ENCODE data around the gene SLC9A9. TPM values are rescaled to one million over a fixed set of nuclear protein-coding genes. Genes with fewer than 3 reads are reported as not detected.

SLC9A9 gene
- polyA plus RNA-seq, 1 of the 3 experiments (the other 2 are of a cell fraction) = 0.05 TPM

DNA sequence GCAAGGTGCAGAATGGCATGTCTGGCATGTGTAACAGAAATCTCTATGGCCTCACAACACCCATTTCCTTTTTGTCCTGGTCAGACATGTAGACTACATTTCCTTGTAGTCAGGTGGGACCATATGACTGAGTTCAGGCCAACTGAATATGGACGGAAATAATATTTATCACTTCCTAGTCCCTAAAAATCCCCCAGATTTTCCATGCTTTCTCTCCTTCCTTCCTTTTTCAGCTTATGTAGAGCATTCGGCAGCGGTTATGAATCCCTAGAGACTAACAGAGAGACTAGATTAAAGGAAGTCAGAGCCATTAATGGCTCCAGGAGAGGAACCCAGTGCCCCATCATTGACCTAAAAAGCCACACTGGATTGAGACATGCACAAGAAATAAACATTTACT is 35.8 kb downstream of the SLC9A9 start:
- no peaks in the 10 kb centered on the region for H3K36me3 ChIP-seq (replicated peaks in 1 of 2; ENCODE audit: control insufficient read depth in 1 of 2, insufficient read depth in 2 of 2, low read length in 1 of 2)

DNA sequence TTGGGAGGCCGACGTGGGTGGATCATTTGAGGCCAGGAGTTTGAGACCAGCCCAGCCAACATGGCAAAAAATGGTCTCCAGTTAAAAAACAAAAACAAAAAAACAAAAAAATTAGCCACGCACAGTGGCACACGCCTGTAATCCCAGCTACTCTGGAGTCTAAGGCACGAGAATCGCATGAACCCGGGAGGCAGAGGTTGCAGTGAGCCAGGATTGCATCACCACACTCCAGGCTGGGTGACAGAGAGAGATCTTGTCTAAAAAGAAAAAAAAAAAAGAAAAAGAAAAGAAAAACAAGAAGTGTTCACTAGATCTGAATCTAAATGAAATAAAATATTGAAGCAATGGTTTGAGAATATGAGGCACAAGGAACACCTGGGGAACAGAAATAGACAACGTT is 36.7 kb downstream of the SLC9A9 start:
- H3K9me3 ChIP-seq = no peaks in the 10 kb centered on the region
- H3K27ac ChIP-seq (ENCODE audit: low read depth in 2 of 2, low read length in 1 of 2) = no peak overlapping the region
- TF ChIP-seq FOXJ3 (CRISPR knock-in tag; IDR thresholded peaks at IDR 0.05) (no peak), GABPA (IDR thresholded peaks at IDR 0.05; ENCODE audit: low read depth) (no peak), TAF1 (IDR thresholded peaks at IDR 0.05; ENCODE audit: borderline replicate concordance, low read depth, low read length) (no peak), MXI1 (IDR thresholded peaks at IDR 0.05; ENCODE audit: low read depth, low read length) (no peak), NFIC (IDR thresholded peaks at IDR 0.05; ENCODE audit: borderline replicate concordance) (no peak), SIN3A (IDR thresholded peaks at IDR 0.05; ENCODE audit: borderline replicate concordance, low read depth, low read length) (no peak), YY1 (IDR thresholded peaks at IDR 0.05; ENCODE audit: low read depth) (no peak), EP300 (IDR thresholded peaks at IDR 0.05; ENCODE audit: borderline replicate concordance in 1 of 2, low read depth in 1 of 2, low read length in 1 of 2) (no peak), MEF2A (IDR thresholded peaks at IDR 0.05; ENCODE audit: borderline replicate concordance, low read depth) (no peak), FOSL2 (IDR thresholded peaks at IDR 0.05; ENCODE audit: borderline replicate concordance, low read depth) (no peak), POLR2AphosphoS5 (IDR thresholded peaks at IDR 0.05; ENCODE audit: low read depth, low read length) (no peak), FOXM1 (IDR thresholded peaks at IDR 0.05; ENCODE audit: low read depth) (no peak), CHD2 (IDR thresholded peaks at IDR 0.05; ENCODE audit: low read length, partially characterized antibody) (no peak)
- TF ChIP-seq, protein P1, sequence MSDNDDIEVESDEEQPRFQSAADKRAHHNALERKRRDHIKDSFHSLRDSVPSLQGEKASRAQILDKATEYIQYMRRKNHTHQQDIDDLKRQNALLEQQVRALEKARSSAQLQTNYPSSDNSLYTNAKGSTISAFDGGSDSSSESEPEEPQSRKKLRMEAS (IDR thresholded peaks at IDR 0.05; ENCODE audit: low read depth) = no peak
- TF ChIP-seq, protein P2, sequence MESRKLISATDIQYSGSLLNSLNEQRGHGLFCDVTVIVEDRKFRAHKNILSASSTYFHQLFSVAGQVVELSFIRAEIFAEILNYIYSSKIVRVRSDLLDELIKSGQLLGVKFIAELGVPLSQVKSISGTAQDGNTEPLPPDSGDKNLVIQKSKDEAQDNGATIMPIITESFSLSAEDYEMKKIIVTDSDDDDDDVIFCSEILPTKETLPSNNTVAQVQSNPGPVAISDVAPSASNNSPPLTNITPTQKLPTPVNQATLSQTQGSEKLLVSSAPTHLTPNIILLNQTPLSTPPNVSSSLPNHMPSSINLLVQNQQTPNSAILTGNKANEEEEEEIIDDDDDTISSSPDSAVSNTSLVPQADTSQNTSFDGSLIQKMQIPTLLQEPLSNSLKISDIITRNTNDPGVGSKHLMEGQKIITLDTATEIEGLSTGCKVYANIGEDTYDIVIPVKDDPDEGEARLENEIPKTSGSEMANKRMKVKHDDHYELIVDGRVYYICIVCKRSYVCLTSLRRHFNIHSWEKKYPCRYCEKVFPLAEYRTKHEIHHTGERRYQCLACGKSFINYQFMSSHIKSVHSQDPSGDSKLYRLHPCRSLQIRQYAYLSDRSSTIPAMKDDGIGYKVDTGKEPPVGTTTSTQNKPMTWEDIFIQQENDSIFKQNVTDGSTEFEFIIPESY (IDR thresholded peaks at IDR 0.05; ENCODE audit: borderline replicate concordance, low read depth) = no peak
- TF ChIP-seq, protein P3, sequence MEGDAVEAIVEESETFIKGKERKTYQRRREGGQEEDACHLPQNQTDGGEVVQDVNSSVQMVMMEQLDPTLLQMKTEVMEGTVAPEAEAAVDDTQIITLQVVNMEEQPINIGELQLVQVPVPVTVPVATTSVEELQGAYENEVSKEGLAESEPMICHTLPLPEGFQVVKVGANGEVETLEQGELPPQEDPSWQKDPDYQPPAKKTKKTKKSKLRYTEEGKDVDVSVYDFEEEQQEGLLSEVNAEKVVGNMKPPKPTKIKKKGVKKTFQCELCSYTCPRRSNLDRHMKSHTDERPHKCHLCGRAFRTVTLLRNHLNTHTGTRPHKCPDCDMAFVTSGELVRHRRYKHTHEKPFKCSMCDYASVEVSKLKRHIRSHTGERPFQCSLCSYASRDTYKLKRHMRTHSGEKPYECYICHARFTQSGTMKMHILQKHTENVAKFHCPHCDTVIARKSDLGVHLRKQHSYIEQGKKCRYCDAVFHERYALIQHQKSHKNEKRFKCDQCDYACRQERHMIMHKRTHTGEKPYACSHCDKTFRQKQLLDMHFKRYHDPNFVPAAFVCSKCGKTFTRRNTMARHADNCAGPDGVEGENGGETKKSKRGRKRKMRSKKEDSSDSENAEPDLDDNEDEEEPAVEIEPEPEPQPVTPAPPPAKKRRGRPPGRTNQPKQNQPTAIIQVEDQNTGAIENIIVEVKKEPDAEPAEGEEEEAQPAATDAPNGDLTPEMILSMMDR (IDR thresholded peaks at IDR 0.05) = no peak
- TF ChIP-seq, protein P4, sequence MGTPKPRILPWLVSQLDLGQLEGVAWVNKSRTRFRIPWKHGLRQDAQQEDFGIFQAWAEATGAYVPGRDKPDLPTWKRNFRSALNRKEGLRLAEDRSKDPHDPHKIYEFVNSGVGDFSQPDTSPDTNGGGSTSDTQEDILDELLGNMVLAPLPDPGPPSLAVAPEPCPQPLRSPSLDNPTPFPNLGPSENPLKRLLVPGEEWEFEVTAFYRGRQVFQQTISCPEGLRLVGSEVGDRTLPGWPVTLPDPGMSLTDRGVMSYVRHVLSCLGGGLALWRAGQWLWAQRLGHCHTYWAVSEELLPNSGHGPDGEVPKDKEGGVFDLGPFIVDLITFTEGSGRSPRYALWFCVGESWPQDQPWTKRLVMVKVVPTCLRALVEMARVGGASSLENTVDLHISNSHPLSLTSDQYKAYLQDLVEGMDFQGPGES (IDR thresholded peaks at IDR 0.05; ENCODE audit: low read depth, low read length) = no peak
- TF ChIP-seq, protein P5, sequence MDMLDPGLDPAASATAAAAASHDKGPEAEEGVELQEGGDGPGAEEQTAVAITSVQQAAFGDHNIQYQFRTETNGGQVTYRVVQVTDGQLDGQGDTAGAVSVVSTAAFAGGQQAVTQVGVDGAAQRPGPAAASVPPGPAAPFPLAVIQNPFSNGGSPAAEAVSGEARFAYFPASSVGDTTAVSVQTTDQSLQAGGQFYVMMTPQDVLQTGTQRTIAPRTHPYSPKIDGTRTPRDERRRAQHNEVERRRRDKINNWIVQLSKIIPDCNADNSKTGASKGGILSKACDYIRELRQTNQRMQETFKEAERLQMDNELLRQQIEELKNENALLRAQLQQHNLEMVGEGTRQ (IDR thresholded peaks at IDR 0.05; ENCODE audit: borderline replicate concordance, low read depth, low read length) = no peak
- ChIA-PET CTCF (no interaction called here), POLR2A (no interaction called here)
- H3K79me2 ChIP-seq (ENCODE audit: insufficient read depth) = no peaks in the 10 kb centered on the region
- H2AFZ ChIP-seq (ENCODE audit: low read depth) = no peak overlapping the region
- no peak overlapping the region for H3K4me2 ChIP-seq
- no peaks in the 10 kb centered on the region for H3F3A ChIP-seq (replicated peaks; ENCODE audit: insufficient read depth)
- no peaks in the 10 kb centered on the region for H4K20me1 ChIP-seq (ENCODE audit: insufficient read depth)
- 9% methylated on average over 8 of the region's 8 CpGs for WGBS (ENCODE audit: low lambda C conversion rate)
- H3K9me2 ChIP-seq = no peaks in the 10 kb centered on the region
- H3K9ac ChIP-seq = no peak overlapping the region
- H3K36me3 ChIP-seq (replicated peaks in 1 of 2; ENCODE audit: control insufficient read depth in 1 of 2, insufficient read depth in 2 of 2, low read length in 1 of 2) = no peaks in the 10 kb centered on the region
- no peaks in the 10 kb centered on the region for H3K4me1 ChIP-seq (ENCODE audit: control insufficient read depth in 1 of 2, insufficient read depth in 2 of 2, low read depth in 1 of 2, low read length in 1 of 2)
- no peak for DNase-seq
- no peak overlapping the region for H3K4me3 ChIP-seq (ENCODE audit: low read depth in 2 of 2, low read length in 1 of 2)
- peaks cover 9% of the 10 kb centered on the region for H3K27me3 ChIP-seq (ENCODE audit: insufficient read depth)

More for the DNA sequence above, 35.8 kb downstream of the SLC9A9 start:
- Histone ChIP-seq H3K79me2 (ENCODE audit: insufficient read depth) (no peaks in the 10 kb centered on the region), H2AFZ (ENCODE audit: low read depth) (no peak overlapping the region), H3K9me2 (no peaks in the 10 kb centered on the region), H3K9me3 (no peaks in the 10 kb centered on the region), H3F3A (replicated peaks; ENCODE audit: insufficient read depth) (no peaks in the 10 kb centered on the region), H3K4me1 (ENCODE audit: control insufficient read depth in 1 of 2, insufficient read depth in 2 of 2, low read depth in 1 of 2, low read length in 1 of 2) (no peaks in the 10 kb centered on the region), H3K4me2 (no peak overlapping the region), H3K9ac (no peak overlapping the region), H3K27me3 (ENCODE audit: insufficient read depth) (peaks cover 5% of the 10 kb centered on the region; the same call in 1 of the 2 replicates), H3K27ac (ENCODE audit: low read depth in 2 of 2, low read length in 1 of 2) (no peak overlapping the region), H4K20me1 (ENCODE audit: insufficient read depth) (no peaks in the 10 kb centered on the region), H3K4me3 (ENCODE audit: low read depth in 2 of 2, low read length in 1 of 2) (no peak overlapping the region)
- DNase-seq = no peak
- ChIA-PET CTCF (no interaction called here), POLR2A (no interaction called here)
- no peak for TF ChIP-seq ELF1 (IDR thresholded peaks at IDR 0.05)
- TF ChIP-seq YY1 (IDR thresholded peaks at IDR 0.05; ENCODE audit: low read depth) = no peak
- TF ChIP-seq RXRA (IDR thresholded peaks at IDR 0.05; ENCODE audit: borderline replicate concordance, low read depth) = no peak
- TF ChIP-seq NFIC (IDR thresholded peaks at IDR 0.05; ENCODE audit: borderline replicate concordance) = no peak
- TF ChIP-seq TCF12 (IDR thresholded peaks at IDR 0.05) = no peak
- TF ChIP-seq JUND (IDR thresholded peaks at IDR 0.05) = no peak
- no peak for TF ChIP-seq RFX5 (IDR thresholded peaks at IDR 0.05; ENCODE audit: low read length)
- TF ChIP-seq MEF2A (IDR thresholded peaks at IDR 0.05; ENCODE audit: borderline replicate concordance, low read depth) = no peak
- TF ChIP-seq TAF1 (IDR thresholded peaks at IDR 0.05; ENCODE audit: borderline replicate concordance, low read depth, low read length) = no peak
- TF ChIP-seq EP300 (IDR thresholded peaks at IDR 0.05; ENCODE audit: borderline replicate concordance in 1 of 2, low read depth in 1 of 2, low read length in 1 of 2) = no peak
- TF ChIP-seq NRF1 (IDR thresholded peaks at IDR 0.05; ENCODE audit: low read depth, low read length) = no peak
- no peak for TF ChIP-seq GABPA (IDR thresholded peaks at IDR 0.05; ENCODE audit: low read depth)
- WGBS (ENCODE audit: low lambda C conversion rate) = 7% methylated on average over 3 of the region's 3 CpGs

All from SK-N-SH (cell line).